Thoracic aorta (tissue), 2 donors: Measurements from ENCODE around the gene TMEM114. TPM values are rescaled to one million over a fixed set of nuclear protein-coding genes. Genes with fewer than 3 reads are reported as not detected.

Experiments used
- ATAC-seq: fragments of 150-250 bp; one replicate; pipeline ENCODE4 v1.8.0; 2017; ENCODE audit warnings: low read depth; ENCODE audit not compliant: insufficient number of reproducible peaks, low FRiP score
- DNase-seq: peaks from one replicate; pipeline ENCODE4 v3.0.0-alpha.2; 2020; ENCODE audit warnings: low spot score
- H3K27ac ChIP-seq, 2 donors: fragments of 200-600 bp; sonication (generic); 1 replicate in 1 of 2; 2 replicates in 1 of 2; pipeline ENCODE4 v1.5.1; 2016; ENCODE audit warnings: mild to moderate bottlenecking in 2 of 2, moderate library complexity in 2 of 2
- H3K27me3 ChIP-seq: fragments of 200-600 bp; sonication (generic); replicated peaks from 2 replicates; pipeline ENCODE4 v1.6.0; 2016; ENCODE audit warnings: mild to moderate bottlenecking; ENCODE audit not compliant: insufficient read depth
- H3K36me3 ChIP-seq: fragments of 200-600 bp; sonication (generic); one replicate; pipeline ENCODE4 v1.5.1; 2016
- H3K4me1 ChIP-seq, 2 donors: fragments of 200-600 bp; sonication (generic); 1 replicate in 1 of 2; 2 replicates in 1 of 2; pipeline versions ENCODE4 v1.5.1 to v1.6.0; 2016; ENCODE audit warnings: low read depth in 2 of 2, mild to moderate bottlenecking in 1 of 2; ENCODE audit not compliant: control insufficient read depth in 1 of 2
- H3K4me3 ChIP-seq: fragments of 200-600 bp; sonication (generic); 2 replicates; pipeline ENCODE4 v1.5.1; 2016; ENCODE audit warnings: mild to moderate bottlenecking
- H3K9me3 ChIP-seq: fragments of 200-600 bp; sonication (generic); 2 replicates; pipeline ENCODE4 v1.5.1; 2016
- CTCF ChIP-seq: fragments of 200-600 bp; sonication (generic); IDR thresholded peaks from one replicate; pipeline ENCODE4 v1.5.1; 2019; ENCODE audit warnings: antibody characterized with exemption
- total RNA-seq, 2 donors: library from RNA; depleted of rRNA; stranded (reverse); fragments of >200 nt; gene quantifications; one replicate each; pipeline versions ENCODE4 v1.1.0 to v1.2.3, GENCODE V29; 2016

Gene TMEM114
- total RNA-seq, 2 donors from 2014 or later: not detected

- no peak for ATAC-seq
These were observed 28.8 kb downstream of the TMEM114 start for GRCh38 chr16:8561496-8561895.

GRCh38 chr16:8555400-8555799 is 34.9 kb downstream of the TMEM114 start:
- DNase-seq: no peak
- ATAC-seq: no peak
- no peaks in the 10 kb centered on the region for H3K27me3 ChIP-seq
- H3K27ac ChIP-seq: no peak overlapping the region
- no peak overlapping the region for H3K4me3 ChIP-seq
- no peaks in the 10 kb centered on the region for H3K36me3 ChIP-seq
- no peaks in the 10 kb centered on the region for H3K4me1 ChIP-seq
- no peak for TF ChIP-seq CTCF
- no peaks in the 10 kb centered on the region for H3K9me3 ChIP-seq

More at GRCh38 chr16:8561496-8561895, 28.8 kb downstream of the TMEM114 start:
- no peaks in the 10 kb centered on the region for H3K27me3 ChIP-seq
- TF ChIP-seq CTCF: no peak
- H3K4me1 ChIP-seq: no peaks in the 10 kb centered on the region
- H3K27ac ChIP-seq: no peak overlapping the region
- H3K9me3 ChIP-seq: no peaks in the 10 kb centered on the region
- no peak for DNase-seq
- no peak overlapping the region for H3K4me3 ChIP-seq
- no peaks in the 10 kb centered on the region for H3K36me3 ChIP-seq

GRCh38 chr16:8554881-8555280 is 35.4 kb downstream of the TMEM114 start:
- no peak overlapping the region for H3K4me3 ChIP-seq
- no peak for TF ChIP-seq CTCF
- ATAC-seq: no peak
- no peak overlapping the region for H3K27ac ChIP-seq
- DNase-seq: no peak
- no peaks in the 10 kb centered on the region for H3K36me3 ChIP-seq
- H3K9me3 ChIP-seq: no peaks in the 10 kb centered on the region
- H3K27me3 ChIP-seq: no peaks in the 10 kb centered on the region
- no peaks in the 10 kb centered on the region for H3K4me1 ChIP-seq

GRCh38 chr16:8554022-8554421 is 36.3 kb downstream of the TMEM114 start:
- H3K36me3 ChIP-seq: no peaks in the 10 kb centered on the region
- H3K4me3 ChIP-seq: no peak overlapping the region
- ATAC-seq (no peak), DNase-seq (no peak)
- H3K27me3 ChIP-seq: no peaks in the 10 kb centered on the region
- no peak for TF ChIP-seq CTCF
- no peaks in the 10 kb centered on the region for H3K4me1 ChIP-seq
- no peak overlapping the region for H3K27ac ChIP-seq
- no peaks in the 10 kb centered on the region for H3K9me3 ChIP-seq

- Histone ChIP-seq H3K9me3 (no peaks in the 10 kb centered on the region), H3K4me1 (no peaks in the 10 kb centered on the region), H3K36me3 (no peaks in the 10 kb centered on the region), H3K27ac (no peak overlapping the region), H3K4me3 (no peak overlapping the region), H3K27me3 (no peaks in the 10 kb centered on the region)
- ATAC-seq (no peak), DNase-seq (no peak)
- TF ChIP-seq CTCF: no peak
These were observed 37.7 kb downstream of the TMEM114 start for GRCh38 chr16:8552487-8553221.
